ENCODE data around the gene CGNL1.

CGNL1 gene

DNA sequence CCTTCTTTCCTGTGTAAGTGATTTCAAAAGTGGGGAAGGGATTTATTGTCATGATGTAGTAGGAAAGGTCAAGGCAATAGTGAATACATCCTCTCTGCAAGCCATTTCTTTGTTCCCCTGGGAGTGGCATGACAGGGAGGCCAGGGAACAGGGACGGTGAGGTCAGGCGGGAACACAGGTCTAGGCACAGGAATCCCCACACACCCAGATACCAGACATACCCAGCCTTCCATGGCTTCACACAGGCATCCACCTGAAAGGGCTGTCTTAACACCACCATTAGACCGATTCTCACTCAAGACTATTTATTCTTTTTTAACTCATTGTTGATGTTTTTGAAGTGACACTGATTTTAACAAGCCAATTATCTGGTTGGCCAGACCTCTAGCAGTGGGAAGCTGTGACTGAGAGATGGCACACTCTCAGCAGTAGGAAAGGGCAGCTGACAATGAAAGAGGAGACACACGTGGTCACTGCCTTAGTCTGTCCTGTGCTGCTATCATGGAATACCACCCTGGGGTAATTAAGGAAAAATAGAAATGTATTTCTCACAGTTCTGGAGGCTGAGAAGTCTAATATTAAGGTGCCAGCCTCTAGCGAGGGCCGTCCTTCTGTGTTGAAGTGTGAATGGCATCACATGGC is 140.8 kb downstream of the CGNL1 start:
- no peaks in the 10 kb centered on the region for H3K4me1 ChIP-seq
- H3K27me3 ChIP-seq (ENCODE audit: low read depth), result no peaks in the 10 kb centered on the region
- in situ Hi-C loops (cut with MboI; ENCODE audit: low sequenced_read_pairs), result no loop called here
- DNase-seq (ENCODE audit: low spot score in 2 of 2), result no peak
- H3K9me3 ChIP-seq, result no peaks in the 10 kb centered on the region
- H3K36me3 ChIP-seq (replicated peaks), result no peaks in the 10 kb centered on the region
- no peak overlapping the region for H3K4me3 ChIP-seq

DNA sequence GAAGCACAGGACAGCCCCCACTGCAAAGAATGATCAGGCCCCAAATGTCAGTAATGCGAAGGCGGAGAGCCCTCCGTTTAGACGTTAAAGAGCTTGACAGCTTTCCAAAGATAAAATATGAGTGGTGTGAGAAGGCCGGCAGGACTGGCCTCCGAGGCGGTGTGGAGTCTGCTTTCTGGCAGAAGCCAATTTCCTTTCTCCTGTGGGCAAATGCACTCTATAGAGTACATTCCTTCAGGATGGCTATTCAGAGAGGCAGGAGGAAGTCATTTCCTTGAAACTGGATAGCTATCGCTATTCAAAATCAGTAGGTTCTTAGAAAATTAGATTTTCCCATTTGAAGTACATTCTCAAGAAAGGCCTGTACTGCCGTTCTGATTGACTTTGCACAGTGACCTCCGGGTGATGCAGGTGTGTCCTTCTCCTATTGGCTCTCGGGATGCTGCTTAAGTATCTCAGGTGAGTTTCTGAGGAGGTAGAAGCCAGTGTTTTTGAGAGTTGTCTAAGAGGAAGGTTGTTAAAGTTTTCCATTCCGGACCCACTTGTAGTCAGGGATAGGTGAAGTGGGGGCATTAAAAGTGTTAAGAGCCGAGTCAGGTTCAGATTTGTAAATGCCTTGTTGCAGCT is 142.6 kb downstream of the CGNL1 start:
- no peaks in the 10 kb centered on the region for H3K27me3 ChIP-seq (ENCODE audit: low read depth)

DNA sequence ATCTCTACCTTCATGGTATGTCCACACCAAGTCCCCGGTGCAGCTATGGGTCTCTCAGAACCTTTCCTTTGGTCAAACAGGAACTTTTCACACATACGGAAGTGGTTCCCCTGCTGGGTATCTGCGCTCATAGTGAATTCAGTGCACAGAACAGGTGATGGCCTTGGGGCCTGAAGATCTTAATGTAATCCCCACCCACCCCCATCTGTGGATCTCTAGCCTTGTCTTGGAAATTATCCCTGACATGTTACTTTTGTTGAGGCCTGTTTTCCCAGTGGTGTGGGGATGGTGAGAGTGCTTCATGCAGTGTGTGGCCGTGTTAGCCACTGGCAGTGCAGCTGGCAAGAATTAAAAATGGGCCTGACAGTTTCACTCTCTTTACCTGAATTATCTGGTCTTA is 143.5 kb downstream of the CGNL1 start:
- H3K27me3 ChIP-seq (ENCODE audit: low read depth), result no peaks in the 10 kb centered on the region
- no peak overlapping the region for H3K4me3 ChIP-seq
- no peak for DNase-seq (ENCODE audit: low spot score in 2 of 2)
- in situ Hi-C loops (cut with MboI; ENCODE audit: low sequenced_read_pairs), result no loop called here
- no peaks in the 10 kb centered on the region for H3K36me3 ChIP-seq (replicated peaks)
- no peaks in the 10 kb centered on the region for H3K4me1 ChIP-seq
- no peaks in the 10 kb centered on the region for H3K9me3 ChIP-seq

More for the DNA sequence above, 142.6 kb downstream of the CGNL1 start:
- no peak for DNase-seq (ENCODE audit: low spot score in 2 of 2)
- no peaks in the 10 kb centered on the region for H3K9me3 ChIP-seq
- in situ Hi-C loops (cut with MboI; ENCODE audit: low sequenced_read_pairs), result no loop called here
- no peaks in the 10 kb centered on the region for H3K36me3 ChIP-seq (replicated peaks)
- no peak overlapping the region for H3K4me3 ChIP-seq
- H3K4me1 ChIP-seq, result no peaks in the 10 kb centered on the region

DNA sequence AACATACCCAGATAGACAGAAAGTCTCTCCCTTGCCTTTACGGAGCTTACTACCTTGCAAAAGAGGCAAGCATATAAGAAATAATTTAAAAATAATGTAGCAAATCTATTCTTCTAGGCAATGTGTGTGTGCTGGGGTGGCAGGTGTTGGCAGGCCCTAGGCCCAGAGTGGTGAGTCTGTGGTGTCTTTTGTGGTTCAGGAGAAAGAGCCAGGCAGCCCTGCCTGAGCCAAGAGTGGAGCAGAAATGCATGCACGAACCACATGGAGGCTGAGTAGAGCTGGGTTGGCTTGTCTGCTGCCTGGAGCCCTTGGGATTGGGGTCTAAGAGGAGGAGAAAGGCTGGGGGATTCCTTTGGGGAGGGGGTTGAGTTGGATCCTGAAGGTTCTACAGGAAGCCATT is 145.2 kb downstream of the CGNL1 start:
- in situ Hi-C loops (cut with MboI; ENCODE audit: low sequenced_read_pairs), result no loop called here
- no peaks in the 10 kb centered on the region for H3K4me1 ChIP-seq
- no peaks in the 10 kb centered on the region for H3K36me3 ChIP-seq (replicated peaks)
- H3K4me3 ChIP-seq, result no peak overlapping the region
- no peaks in the 10 kb centered on the region for H3K9me3 ChIP-seq
- no peaks in the 10 kb centered on the region for H3K27me3 ChIP-seq (ENCODE audit: low read depth)
- no peak for DNase-seq (ENCODE audit: low spot score in 2 of 2)

DNA sequence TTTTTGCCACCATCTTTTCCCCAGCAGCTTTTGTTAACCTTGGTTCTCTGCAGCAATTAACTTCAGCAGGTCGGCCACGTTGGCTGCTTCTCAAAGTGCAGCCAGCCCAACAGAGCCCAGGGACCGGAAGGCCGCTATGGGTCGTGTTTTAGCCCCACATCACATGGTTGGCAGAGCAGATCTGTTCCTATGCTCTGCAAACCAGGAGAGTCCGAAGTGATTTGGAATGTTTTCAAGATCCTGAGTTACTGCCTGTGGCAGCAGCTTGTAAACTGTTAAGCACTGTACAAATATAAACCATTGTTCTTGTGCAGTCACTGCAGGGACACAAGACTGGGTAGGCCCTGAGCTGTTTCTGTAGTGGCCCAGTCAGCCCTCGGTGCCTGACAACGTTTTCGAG is 145.8 kb downstream of the CGNL1 start:
- DNase-seq (ENCODE audit: low spot score in 2 of 2), result no peak
- H3K4me3 ChIP-seq, result no peak overlapping the region
- H3K36me3 ChIP-seq (replicated peaks), result no peaks in the 10 kb centered on the region
- H3K27me3 ChIP-seq (ENCODE audit: low read depth), result no peaks in the 10 kb centered on the region
- H3K4me1 ChIP-seq, result no peaks in the 10 kb centered on the region
- no peaks in the 10 kb centered on the region for H3K9me3 ChIP-seq
- in situ Hi-C loops (cut with MboI; ENCODE audit: low sequenced_read_pairs), result no loop called here

DNA sequence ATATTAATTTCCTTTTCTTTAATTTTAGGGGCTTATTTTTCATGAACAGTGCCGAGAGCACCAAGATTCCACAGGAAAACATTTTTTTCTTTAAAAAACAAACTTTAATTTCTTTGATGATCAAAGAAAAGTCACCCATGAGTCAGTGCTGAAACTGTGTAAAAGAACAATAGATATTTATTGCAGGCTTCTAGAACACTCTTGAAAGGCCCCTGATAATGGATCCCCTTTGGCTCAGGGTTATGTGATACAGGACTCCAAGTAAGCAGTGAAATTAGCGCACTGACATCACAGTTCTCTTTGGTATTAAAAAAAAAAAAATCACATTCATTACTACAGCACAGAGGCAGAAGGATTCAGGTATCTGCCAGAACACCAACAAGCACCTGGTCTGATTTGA is 149.3 kb downstream of the CGNL1 start:
- H3K4me1 ChIP-seq, result peaks cover 10% of the 10 kb centered on the region
- in situ Hi-C loops (cut with MboI; ENCODE audit: low sequenced_read_pairs), result loop anchor here (25.0 kb wide), 1 partner anchor 1038 kb away; no protein-coding TSS in a partner anchor
- no peaks in the 10 kb centered on the region for H3K27me3 ChIP-seq (ENCODE audit: low read depth)
- no peaks in the 10 kb centered on the region for H3K36me3 ChIP-seq (replicated peaks)
- H3K9me3 ChIP-seq, result no peaks in the 10 kb centered on the region
- no peak for DNase-seq (ENCODE audit: low spot score in 2 of 2)
- H3K4me3 ChIP-seq, result no peak overlapping the region

DNA sequence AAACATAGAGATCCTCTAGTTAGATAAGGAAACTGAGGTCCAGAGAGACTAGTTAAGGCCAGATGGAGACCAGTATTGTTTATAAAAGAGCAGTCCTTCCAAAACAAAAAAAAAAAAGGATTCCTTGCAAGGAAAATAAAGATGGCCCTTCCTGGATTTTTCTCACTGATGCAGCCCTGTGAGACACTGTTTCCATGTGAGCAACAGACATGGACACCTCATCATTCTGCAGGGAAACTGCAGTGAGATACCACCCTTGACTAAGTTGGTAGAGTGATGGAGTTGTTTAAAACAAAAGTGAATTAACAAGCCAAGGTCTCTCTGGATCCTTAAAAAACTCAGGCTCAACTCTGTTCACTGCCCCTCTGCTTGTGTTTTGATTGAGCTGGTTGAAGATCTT is 149.8 kb downstream of the CGNL1 start:
- no peak for DNase-seq (ENCODE audit: low spot score in 2 of 2)
- Histone ChIP-seq H3K9me3 (no peaks in the 10 kb centered on the region), H3K27me3 (ENCODE audit: low read depth) (no peaks in the 10 kb centered on the region), H3K4me1 (peaks cover 12% of the 10 kb centered on the region), H3K4me3 (no peak overlapping the region), H3K36me3 (replicated peaks) (no peaks in the 10 kb centered on the region)
- in situ Hi-C loops (cut with MboI; ENCODE audit: low sequenced_read_pairs), result loop anchor here (25.0 kb wide), 1 partner anchor 1039 kb away; no protein-coding TSS in a partner anchor

DNA sequence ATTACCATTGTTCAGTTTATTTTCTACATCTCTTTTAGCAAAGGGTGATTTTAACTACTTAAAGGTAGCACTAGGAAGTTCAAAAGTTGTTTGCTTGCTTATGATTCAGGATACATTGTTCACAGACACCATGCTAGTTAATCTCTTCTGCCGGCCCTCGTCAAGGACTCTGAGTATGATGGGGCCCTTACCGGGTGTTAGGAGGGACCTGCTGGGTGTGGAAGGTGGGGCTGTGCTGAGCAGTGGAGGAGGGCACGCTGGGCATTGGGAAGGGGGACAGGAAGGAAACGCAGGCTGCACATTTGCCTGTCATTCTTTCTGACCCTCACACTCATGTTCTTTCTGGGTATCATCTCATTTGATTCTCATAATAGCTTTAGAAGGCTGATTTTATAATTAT is 150.3 kb downstream of the CGNL1 start:
- H3K36me3 ChIP-seq (replicated peaks), result no peaks in the 10 kb centered on the region
- no peak overlapping the region for H3K4me3 ChIP-seq
- no peaks in the 10 kb centered on the region for H3K9me3 ChIP-seq
- no peak for DNase-seq (ENCODE audit: low spot score in 2 of 2)
- H3K4me1 ChIP-seq, result peaks cover 16% of the 10 kb centered on the region
- in situ Hi-C loops (cut with MboI; ENCODE audit: low sequenced_read_pairs), result loop anchor here (25.0 kb wide), 1 partner anchor 1039 kb away; no protein-coding TSS in a partner anchor
- H3K27me3 ChIP-seq (ENCODE audit: low read depth), result no peaks in the 10 kb centered on the region

DNA sequence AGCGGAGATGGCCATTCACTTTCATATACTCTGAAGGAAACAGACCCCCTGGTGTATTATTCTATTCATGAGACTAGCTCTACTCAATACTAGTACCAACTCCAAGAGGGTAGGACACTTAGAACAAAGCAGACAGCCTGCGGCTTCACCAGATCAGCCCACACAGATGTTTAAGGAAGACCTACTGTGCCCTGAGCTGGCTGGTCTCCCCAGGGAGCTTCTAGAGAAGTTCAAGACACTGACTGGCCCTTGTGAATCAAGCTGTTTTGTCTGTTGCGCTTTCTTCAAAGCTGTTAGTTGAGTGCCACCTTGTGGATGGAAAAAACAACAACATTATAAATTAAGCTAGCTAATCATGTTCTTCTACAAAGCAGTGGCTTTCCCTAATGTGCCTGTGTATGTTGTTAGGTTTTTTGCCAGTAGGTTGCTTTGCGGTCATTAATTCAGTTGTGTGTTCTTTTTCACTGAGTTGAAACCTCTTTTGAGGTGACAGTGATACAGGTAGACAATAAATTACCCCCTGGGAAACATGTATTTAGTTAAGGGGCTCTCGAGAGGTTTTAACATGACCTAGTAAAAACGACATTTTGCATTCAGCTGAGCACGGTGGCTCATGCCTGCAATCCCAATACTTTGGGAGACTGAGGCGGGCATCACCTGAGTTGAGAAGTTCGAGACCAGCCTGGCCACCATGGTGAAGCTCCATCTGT is 151.2 kb downstream of the CGNL1 start:
- Histone ChIP-seq H3K4me3 (no peak overlapping the region), H3K9me3 (no peaks in the 10 kb centered on the region), H3K27me3 (ENCODE audit: low read depth) (no peaks in the 10 kb centered on the region), H3K36me3 (replicated peaks) (no peaks in the 10 kb centered on the region), H3K4me1 (peaks cover 16% of the 10 kb centered on the region)
- peak; percentile 72 to 89 for DNase-seq (ENCODE audit: low spot score in 2 of 2)
- in situ Hi-C loops (cut with MboI; ENCODE audit: low sequenced_read_pairs), result loop anchor here (25.0 kb wide), 1 partner anchor 1040 kb away; no protein-coding TSS in a partner anchor

DNA sequence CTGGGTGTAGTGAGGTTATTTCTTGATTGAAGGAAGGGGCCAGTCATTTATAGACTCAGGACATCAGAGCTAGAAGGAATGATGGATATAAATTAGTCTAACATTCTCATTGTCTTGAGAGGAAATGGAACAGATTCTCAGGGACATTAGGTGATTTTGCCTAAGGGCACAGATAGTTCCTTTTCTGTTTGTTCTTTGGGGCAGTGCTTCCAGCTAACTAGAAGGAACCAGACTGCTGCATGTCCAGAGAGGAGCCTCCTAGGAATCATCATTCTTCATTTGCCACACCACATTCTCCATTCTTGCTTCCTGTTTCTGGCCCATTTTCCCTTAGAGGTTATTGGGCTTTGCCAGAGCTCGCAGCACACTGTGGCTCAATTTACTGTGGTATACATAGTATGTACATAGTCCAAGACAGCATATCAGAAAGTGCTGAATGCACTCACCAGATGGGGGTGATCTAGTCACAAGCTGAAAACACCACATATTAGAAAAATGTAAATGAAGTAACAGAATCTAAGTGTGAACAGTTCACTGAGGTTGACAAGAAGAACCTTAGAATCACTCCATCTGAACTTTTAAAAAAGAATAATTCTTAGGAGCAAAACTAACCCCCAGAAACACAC is 152.7 kb downstream of the CGNL1 start:
- H3K4me3 ChIP-seq, result no peak overlapping the region
- in situ Hi-C loops (cut with MboI; ENCODE audit: low sequenced_read_pairs), result loop anchor here (25.0 kb wide), 1 partner anchor 1042 kb away; no protein-coding TSS in a partner anchor
- H3K36me3 ChIP-seq (replicated peaks), result no peaks in the 10 kb centered on the region
- DNase-seq (ENCODE audit: low spot score in 2 of 2), result no peak
- peaks cover 16% of the 10 kb centered on the region for H3K4me1 ChIP-seq
- no peaks in the 10 kb centered on the region for H3K9me3 ChIP-seq
- no peaks in the 10 kb centered on the region for H3K27me3 ChIP-seq (ENCODE audit: low read depth)

DNA sequence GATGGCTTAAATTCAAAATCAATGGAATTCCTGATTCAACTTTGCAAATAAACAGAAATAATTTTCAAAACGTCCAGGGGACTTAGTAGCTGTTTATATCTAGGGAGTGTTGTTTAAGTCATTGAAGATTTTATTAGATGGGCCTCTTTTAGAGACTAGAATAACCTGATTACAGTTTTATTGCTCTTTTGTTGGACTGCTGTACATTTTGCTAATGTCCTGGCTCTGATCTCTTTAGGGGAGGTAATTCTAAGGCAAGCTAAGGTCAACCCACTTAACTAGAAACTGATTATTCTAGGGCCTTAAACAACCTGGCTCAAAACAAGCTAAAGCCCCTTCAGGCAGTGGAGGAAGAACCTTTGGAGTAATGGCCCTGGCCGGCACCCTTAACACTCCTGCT is 153.4 kb downstream of the CGNL1 start:
- H3K27me3 ChIP-seq (ENCODE audit: low read depth), result no peaks in the 10 kb centered on the region
- H3K9me3 ChIP-seq, result no peaks in the 10 kb centered on the region
- no peaks in the 10 kb centered on the region for H3K36me3 ChIP-seq (replicated peaks)
- DNase-seq (ENCODE audit: low spot score in 2 of 2), result peak in 1 of 2 experiments; percentile 33
- H3K4me3 ChIP-seq, result no peak overlapping the region
- in situ Hi-C loops (cut with MboI; ENCODE audit: low sequenced_read_pairs), result loop anchor here (5.0 to 25.0 kb wide), 3 partner anchors 187 to 1042 kb away; no protein-coding TSS in a partner anchor
- peaks cover 16% of the 10 kb centered on the region for H3K4me1 ChIP-seq

DNA sequence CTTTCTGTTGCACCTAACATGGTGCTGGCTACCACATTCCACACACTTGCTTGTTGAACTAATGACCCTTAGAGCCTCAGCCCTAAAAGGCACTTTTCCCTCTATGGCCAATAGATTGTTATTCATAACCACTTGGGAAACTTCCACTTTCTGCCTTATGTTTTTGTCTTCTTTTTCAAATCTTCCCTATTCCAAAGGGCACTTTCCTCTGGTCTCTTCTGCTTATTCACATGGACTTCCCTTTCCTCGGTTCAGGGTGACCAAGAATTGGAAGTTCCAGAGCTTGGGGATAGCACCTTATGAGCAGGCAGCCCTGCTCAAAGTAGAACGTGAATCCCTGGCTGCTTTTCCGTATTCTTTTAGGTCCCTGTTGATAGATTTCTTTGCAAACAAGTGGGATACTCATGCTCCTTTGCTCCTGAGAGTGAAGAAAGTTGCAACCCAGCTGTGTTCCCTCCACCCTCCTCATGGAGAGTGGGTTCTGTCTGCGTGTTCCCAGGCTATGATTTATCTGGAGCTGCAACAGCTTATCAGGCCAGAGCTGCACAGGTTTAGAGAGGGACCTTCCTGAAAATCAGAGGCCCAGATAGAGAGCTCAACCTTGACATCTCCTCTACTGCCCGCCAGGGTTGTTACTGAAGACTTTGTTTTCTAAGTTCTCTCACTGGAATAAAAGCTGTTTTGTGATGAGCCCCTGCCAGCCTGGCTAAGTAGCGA is 156.6 kb downstream of the CGNL1 start:
- Histone ChIP-seq H3K36me3 (replicated peaks) (no peaks in the 10 kb centered on the region), H3K4me1 (peaks cover 16% of the 10 kb centered on the region), H3K4me3 (no peak overlapping the region), H3K27me3 (ENCODE audit: low read depth) (no peaks in the 10 kb centered on the region), H3K9me3 (no peaks in the 10 kb centered on the region)
- no peak for DNase-seq (ENCODE audit: low spot score in 2 of 2)
- in situ Hi-C loops (cut with MboI; ENCODE audit: low sequenced_read_pairs), result loop anchor here (5.0 to 25.0 kb wide), 3 partner anchors 191 to 1046 kb away; no protein-coding TSS in a partner anchor

DNA sequence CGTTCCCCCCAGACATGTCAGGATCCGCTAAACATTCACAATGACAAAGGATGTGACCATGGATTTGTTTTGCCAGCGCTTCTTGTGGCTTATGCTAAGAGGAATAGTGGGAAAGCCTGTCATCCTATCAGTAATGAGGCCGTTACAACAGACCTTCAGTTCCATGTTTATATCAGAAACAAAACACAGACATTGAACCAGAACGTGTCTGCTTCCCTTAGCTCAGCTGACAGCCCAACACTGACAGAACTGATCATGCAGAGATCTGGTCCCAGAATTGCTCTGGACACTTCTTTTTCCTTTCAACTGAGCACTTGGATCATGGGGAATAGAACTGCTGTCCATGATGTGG is 157.1 kb downstream of the CGNL1 start:
- Histone ChIP-seq H3K9me3 (no peaks in the 10 kb centered on the region), H3K4me3 (no peak overlapping the region), H3K27me3 (ENCODE audit: low read depth) (no peaks in the 10 kb centered on the region), H3K36me3 (replicated peaks) (no peaks in the 10 kb centered on the region), H3K4me1 (peaks cover 16% of the 10 kb centered on the region)
- DNase-seq (ENCODE audit: low spot score in 2 of 2), result no peak
- in situ Hi-C loops (cut with MboI; ENCODE audit: low sequenced_read_pairs), result loop anchor here (5.0 to 25.0 kb wide), 3 partner anchors 191 to 1046 kb away; no protein-coding TSS in a partner anchor
